NCI-H446 treated with DMSO at 0.1 percent for 48 hours (cell line): ENCODE data around the gene PRSS48.
"Not testable (repeated sequence)": the region's sequence is repeated elsewhere in the genome, so short reads cannot be mapped to it uniquely, and the experiment has no call there.

Experiments
- DNase-seq: peaks from one replicate; lab custom pipeline; 2025; lab: John Stamatoyannopoulos, UW

PRSS48 gene

DNA sequence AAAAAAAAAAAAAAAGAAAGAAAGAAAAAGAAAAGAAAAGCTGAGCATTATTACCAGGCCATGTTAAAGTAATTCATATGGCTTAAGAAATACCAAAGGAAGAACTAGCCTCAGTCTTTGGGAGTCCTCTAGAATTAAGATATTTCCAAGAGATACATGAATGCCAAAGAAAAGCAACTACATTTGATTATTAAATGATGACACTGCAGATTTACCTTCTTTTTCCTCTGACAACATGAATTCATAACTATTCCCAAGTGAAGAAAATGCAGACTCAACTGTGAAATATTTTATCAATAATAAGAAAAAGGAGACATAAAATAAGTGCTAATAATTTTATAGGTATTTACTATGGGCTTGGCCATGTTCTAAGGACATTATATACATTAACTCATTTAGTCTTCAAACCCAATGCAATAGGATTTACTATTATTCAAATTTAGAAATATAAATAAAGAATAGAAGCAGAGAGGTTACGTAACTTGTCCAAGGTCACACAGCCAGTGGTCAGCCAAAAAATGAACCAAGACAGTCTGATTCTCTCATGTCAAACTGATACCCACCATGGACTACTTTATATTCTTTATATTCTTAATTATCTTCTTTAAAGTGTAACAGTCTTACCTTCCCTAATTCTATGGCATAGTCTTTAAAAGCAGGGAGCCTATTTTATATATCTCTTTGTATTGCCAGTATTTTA lies 41.5 kb downstream of the PRSS48 start:
- no peak for DNase-seq

DNA sequence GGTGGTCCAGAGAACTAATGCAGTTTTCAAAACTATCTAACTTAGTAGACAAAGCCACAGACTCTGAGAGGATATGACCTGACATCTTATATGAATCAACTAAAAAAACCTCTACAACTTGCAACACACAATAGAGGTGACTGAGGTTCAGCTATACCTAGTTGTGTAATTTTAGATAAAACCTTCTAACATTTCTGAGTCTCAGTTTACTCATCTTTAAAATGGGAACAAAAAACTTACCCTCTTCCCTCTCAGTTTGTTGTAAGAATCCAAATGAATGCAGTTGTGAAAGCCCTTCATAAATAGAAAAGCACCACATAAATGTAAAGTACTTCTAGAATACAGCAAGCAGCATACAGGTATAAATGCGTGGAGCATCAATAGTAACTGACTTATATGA lies 42.5 kb downstream of the PRSS48 start:
- no peak for DNase-seq

DNA sequence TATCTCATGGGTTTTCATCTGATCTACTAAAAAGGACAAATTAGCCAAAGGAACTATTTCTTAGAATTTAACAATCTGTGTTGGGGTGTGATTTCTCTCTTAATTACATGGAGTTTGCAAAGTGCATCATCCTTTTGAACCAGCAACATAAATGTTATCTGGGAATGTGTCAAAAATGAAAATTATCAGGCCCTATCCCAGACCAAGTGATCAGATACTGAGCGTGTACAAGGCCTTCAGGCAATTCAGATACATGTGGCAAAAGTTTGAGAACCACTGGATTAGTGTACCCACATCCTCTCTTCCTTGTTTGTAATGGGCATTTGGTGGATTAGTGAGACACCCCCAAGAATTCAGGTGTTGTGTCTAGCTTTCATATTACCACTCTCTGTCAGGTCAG lies 44.6 kb downstream of the PRSS48 start:
- no peak for DNase-seq

DNA sequence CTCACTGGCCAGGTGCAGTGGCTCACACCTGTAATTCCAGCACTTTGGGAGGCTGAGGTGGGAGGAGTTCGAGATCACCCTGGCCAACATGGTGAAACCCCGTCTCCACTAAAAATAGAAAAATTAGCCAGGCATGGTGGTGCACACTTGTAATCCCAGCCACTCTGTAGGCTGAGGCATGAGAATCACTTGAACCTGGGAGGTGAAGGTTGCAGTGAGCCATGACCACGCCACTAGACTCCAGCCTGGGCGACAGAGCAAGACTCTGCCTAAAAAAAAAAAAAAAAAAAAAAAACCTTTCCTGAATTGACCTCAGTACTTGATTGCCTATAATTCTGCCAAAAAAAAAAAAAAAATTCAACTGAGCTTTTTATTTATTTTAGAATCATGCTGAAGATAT lies 45.2 kb downstream of the PRSS48 start:
- not testable (repeated sequence) for DNase-seq

DNA sequence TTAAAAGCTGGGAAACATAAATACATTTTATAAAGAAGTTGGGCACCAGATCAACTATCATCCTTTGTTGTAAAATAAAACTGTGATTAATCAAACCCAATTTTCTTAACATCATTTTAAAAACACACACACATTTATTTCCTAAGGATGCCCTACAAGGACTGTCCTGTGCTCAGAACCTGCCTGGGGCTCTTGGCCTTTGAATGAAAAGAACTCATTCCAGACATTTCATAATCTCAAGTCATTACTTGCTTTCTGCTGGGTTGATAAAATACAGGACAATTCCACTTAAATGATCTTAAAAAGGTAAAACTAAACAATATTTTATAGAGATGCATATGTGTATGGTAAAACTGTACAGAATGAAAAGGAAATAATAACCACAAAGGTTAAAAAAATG lies 45.6 kb downstream of the PRSS48 start:
- no peak for DNase-seq

DNA sequence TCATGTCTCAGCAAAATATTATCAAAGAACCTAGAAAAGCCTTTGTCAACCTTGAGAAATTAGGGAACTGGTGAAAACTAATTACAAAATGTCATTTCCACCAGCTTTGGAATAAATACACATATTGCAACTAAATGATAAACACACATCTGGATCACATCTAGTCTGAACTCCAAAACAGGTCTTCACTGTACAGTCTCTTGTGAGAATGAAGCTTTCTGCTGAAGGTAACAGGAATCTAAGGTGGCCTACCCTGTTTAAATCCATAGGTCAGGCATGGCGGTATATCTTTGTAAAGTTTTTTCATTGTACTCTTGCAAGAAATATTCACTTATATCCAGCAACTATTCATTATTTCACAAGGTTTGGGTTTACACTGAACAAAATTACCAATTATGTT lies 46.7 kb downstream of the PRSS48 start:
- no peak for DNase-seq

DNA sequence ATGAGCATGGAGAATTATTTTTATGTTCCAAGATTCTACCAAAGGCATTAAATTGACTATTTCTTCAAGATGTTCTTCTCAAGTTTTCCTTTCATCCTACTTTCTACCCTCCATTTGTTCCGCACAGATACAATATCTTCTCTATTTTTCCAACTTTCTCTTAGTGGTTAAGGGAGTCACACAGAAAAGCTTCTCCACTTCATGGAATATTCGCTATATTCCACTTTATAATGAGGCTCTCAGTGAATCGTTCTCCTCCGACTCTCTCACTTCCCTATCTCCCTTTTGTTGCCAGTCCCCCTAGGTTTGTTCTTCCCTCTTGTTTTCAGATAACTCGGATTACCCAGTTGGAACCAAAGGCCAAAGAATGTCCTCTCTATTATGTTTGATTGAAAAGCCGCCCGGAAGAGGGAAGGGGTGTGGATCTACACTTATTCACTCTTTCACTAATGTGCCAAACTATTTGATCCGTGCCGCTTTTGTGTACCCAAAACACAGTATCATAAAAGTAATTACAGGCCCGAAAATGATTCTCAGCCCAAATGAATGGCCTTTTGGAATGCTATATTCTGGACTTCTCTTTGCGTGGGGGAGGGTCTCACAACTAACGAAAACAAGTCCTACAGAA lies 47.3 kb downstream of the PRSS48 start:
- DNase-seq, result no peak

DNA sequence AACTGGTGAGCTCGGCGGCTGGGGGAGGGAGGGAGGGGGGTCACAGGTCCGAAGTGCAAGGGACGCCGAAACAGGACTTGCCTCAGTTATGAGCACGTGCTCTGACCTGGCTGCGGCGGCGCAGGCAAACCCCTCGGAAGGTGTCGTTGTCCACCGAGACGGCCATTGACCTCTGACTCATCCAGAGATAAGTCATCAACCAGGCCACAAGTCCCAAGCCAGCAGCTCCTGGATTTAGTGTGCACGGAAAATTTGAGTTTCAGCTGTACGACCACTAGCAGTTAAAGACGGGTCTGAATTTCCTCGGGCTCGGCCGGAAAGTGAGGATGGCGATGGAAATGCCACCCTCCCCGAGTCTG lies 47.8 kb downstream of the PRSS48 start:
- no peak for DNase-seq

DNA sequence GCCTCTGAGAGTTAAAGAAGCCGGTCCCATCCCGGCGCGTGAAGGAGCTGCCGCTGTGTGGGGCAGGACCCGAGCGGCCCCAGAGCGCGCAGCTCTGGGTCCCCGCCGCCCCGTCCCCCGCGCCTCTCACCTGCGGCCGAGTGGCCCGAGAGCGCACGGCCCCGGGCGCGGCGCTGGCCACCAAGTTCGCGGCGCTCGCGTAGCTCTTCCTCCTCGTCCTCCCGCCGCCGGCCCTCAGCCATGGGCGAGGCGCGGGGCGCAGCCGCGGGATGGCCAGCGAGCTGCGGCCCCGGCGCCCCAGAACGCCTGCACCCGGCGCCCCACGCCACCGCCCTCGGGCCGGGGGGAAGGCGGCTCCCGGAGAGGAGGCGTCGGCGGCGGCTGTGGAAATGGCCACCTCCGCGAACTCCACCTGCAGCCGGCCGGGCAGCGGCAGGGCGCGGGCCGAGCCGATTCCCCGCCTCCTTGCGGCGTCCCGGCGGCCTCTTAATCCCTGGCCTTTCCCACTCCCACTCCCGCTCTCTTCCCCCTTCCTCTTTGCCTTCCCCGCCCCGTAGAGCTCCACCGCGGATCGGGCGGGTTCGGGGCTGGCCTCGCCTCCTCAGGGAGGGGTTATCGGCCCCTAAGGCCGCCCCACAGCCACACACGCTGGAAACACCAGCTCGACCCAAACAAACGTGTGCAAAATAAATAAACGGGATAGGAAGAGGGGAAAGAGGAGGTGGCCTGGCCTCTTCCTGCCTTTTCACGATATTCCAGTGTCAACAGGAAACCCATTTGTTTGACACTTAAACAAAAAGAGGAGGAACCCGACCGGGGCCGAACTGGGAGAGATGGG lies 48.4 kb downstream of the PRSS48 start, which contains the start of gene SH3D19:
SH3D19 (minus strand) TSS at position 495 of the 838 bp plus-strand sequence; CDS start at position 242, 253 bp downstream.
- DNase-seq, result no peak

DNA sequence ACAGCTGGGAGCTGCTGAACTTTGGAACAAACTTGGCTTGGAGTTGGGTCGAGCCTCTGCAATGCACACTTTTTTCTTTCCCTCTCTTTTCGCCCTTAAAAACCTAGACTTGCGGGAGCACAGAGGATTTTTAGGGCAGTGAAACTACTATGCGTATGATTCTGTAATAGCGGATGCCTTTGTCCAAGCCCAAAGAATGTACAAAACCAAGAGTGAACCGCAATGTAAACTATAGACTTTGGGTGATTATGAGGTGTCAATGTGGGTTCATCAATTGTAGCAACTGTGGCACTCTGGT lies 48.9 kb downstream of the PRSS48 start:
- no peak for DNase-seq

DNA sequence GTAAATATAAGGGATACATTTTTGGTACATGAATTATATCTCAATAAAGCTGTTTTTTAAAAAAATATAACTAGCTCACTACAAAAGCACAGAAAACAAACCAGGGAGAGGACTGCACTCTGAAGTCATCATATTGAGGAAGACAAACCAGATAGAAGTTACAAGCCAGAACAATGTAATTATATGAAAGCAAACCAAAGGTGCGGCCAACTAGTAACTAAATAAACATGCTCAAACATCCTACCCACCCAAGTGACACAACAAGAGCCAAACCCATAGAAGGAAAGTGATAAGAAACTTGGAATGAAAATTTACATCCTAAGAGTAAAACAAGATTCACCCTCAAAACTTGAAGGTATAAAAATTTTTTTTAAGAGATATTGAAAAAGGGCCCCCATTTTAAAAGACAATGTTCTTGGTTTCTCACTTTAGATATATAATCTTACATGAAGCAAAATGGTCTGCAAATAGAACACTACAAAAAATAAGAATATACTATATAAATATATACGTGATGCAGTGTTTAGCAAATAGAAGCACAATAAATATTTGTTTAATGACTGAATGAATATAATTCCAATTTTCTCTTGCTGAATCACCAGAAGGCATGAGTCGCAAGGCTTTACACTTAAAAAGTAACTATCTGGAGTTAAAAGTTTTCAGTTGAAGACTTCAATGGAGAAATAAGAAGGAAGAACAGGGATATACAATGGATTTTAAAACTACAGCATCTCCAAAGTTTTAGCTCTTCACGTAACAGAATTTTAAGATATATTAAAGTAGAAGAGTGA lies 52.5 kb downstream of the PRSS48 start:
- DNase-seq, result no peak

DNA sequence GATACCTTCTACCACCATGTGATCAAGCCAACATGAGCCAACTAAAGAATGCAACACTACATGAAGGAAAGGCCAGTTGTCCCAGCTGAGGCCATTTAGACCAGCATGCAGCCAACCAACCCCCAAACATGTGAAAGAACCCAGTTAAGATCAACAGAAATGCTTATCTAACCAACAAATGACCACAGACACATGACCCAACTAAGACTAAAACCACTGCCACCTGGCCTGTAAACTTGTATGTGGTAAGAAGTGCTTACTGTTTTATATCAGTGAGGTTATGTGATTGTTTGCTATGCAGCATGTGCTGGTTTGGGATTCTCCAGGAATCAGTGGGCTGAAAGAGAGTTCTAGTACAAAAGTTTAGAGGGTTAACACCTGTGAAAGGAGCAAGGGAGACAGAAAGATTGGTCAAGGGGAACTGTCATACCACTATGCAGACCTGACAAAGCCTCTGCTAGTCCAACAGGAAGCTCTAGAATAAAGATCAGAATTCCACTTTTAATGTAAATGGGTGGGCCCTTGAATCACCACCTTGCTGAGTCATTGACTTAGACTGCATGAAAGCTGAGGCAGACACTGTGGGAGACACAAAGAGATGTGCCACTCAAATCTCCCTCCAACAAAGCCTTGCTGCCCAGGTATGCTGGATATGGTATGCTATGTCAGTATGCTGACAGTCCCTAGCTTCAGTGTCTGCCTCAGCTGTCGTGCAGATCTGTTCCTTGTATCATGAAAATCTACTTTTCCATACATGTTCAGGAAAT lies 54.5 kb downstream of the PRSS48 start:
- DNase-seq, result no peak

DNA sequence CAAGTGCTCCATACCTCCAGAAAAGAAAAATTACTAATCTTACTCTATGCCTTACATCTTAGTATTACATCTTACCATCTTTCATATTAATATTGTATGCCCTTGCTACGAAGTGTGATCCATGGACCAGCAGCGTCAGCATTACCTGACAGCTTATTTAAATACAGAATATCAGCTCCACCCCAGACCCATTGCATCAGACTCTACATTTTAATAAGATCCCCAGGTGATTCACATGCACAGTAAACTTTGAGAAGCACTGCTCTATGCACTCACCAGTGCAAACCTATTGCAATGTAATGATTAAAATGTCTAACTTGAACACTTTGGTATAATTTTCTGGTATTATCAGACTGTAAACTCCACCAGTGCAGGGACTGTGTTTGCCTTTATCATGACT lies 62.5 kb downstream of the PRSS48 start:
- no peak for DNase-seq

DNA sequence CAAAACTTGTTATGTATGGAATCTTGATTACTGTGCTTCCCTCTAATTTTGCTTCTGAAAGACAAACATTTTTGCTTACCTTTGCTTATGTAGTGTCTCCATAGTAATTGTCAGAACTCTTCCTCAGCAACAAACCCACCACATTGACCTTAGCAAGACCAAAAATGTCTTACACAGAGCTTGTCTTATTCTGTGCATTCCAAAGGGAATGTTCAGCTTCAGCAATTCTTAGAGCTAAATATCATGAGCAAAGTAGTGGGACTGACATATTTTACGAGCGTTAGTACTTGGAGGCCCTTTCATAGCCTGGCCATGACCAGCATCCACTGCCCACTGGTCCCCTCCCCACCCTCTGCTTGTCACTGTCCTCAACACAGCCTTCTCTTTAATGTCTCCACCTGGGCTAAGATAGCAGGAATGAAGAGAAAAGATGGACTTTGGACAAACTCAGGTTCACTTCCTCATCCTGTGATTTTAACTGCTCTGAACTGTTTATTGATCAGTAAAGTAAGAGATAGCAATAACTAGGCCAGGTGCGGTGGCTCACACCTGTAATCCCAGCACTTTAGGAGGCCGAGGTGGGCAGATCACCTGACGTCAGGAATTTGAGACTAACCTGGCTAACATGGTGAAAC lies 63.9 kb downstream of the PRSS48 start:
- no peak for DNase-seq
